CD4-positive, alpha-beta memory T cell (primary cell): ENCODE data around the gene TMEM45A. TPM values are rescaled to one million over a fixed set of nuclear protein-coding genes. Genes with fewer than 3 reads are reported as not detected.
"Not testable (repeated sequence)": the region's sequence is repeated elsewhere in the genome, so short reads cannot be mapped to it uniquely, and the experiment has no call there.

Experiments
- CTCF ChIA-PET: fragments of 350-600 bp; sonication (Branson Sonifier 250); formaldehyde crosslinking; loops from one replicate; lab custom pipeline; 2021; ENCODE audit warnings: inconsistent platforms; ENCODE audit not compliant: partially characterized antibody; lab: Charles Lee
- POLR2A ChIA-PET: fragments of 350-600 bp; sonication (Branson Sonifier 250); formaldehyde crosslinking; loops from one replicate; lab custom pipeline; 2021; ENCODE audit not compliant: partially characterized antibody; lab: Charles Lee
- DNase-seq, 5 donors: peaks; one replicate each; pipeline versions ENCODE4 v3.0.0 to v3.0.0-alpha.2; 2020 to 2022; ENCODE audit warnings: mixed read lengths in 1 of 5
- H3K27ac ChIP-seq: one replicate; pipeline ENCODE4 v1.7.0; 2013; ENCODE audit warnings: low read depth, low read length
- H3K27me3 ChIP-seq: 2 replicates; pipeline ENCODE4 v1.7.0; 2013; ENCODE audit warnings: mild to moderate bottlenecking, low read length, moderate library complexity; ENCODE audit not compliant: insufficient read depth
- H3K36me3 ChIP-seq: 2 replicates; pipeline ENCODE4 v1.7.0; 2013; ENCODE audit warnings: mild to moderate bottlenecking, low read length, moderate library complexity; ENCODE audit not compliant: insufficient read depth
- H3K4me1 ChIP-seq: 2 replicates; pipeline ENCODE4 v1.7.0; 2013; ENCODE audit warnings: mild to moderate bottlenecking, low read length, moderate library complexity; ENCODE audit not compliant: insufficient read depth
- H3K4me3 ChIP-seq, 2 donors: one replicate each; pipeline ENCODE4 v1.7.0; 2013; ENCODE audit warnings: low read length in 2 of 2, mild to moderate bottlenecking in 1 of 2
- H3K9me3 ChIP-seq, 2 donors: one replicate each; pipeline ENCODE4 v1.7.0; 2013; ENCODE audit warnings: low read length in 2 of 2, control low read depth in 1 of 2; ENCODE audit not compliant: control insufficient read depth in 1 of 2
- H3K27ac Mint-ChIP-seq, 7 donors: one replicate each; pipeline ENCODE4 v1.8.0; 2020 to 2021; ENCODE audit warnings: mixed read lengths in 7 of 7, mild to moderate bottlenecking in 6 of 7, inconsistent platforms in 3 of 7, moderate library complexity in 3 of 7
- H3K27me3 Mint-ChIP-seq, 2 donors: one replicate each; pipeline ENCODE4 v1.8.0; 2020 to 2021; ENCODE audit warnings: mixed read lengths in 2 of 2
- H3K36me3 Mint-ChIP-seq, 2 donors: one replicate each; pipeline ENCODE4 v1.8.0; 2020 to 2021; ENCODE audit warnings: mixed read lengths in 2 of 2, inconsistent platforms in 1 of 2, mild to moderate bottlenecking in 1 of 2
- H3K4me1 Mint-ChIP-seq, 4 donors: one replicate each; pipeline ENCODE4 v1.8.0; 2020 to 2021; ENCODE audit warnings: mixed read lengths in 4 of 4, mild to moderate bottlenecking in 1 of 4
- H3K4me3 Mint-ChIP-seq, 8 donors: one replicate each; pipeline ENCODE4 v1.8.0; 2020 to 2021; ENCODE audit warnings: mixed read lengths in 8 of 8, mild to moderate bottlenecking in 7 of 8, moderate library complexity in 6 of 8, inconsistent platforms in 3 of 8
- H3K9me3 Mint-ChIP-seq, 8 donors: one replicate each; pipeline ENCODE4 v1.8.0; 2020 to 2021; ENCODE audit warnings: mixed read lengths in 8 of 8, mild to moderate bottlenecking in 5 of 8, inconsistent platforms in 3 of 8, moderate library complexity in 1 of 8
- intact Hi-C: fragments of 100-400 bp; cut with micrococcal nuclease; formaldehyde crosslinking; loops from one replicate; pipeline ENCODE4 v1.15.1; 2023
- polyA plus RNA-seq, 2 donors: library from polyadenylated mRNA; unstranded; fragments of 300-500 nt; fragmentation: Illumina TruSeq; gene quantifications; one replicate each; pipeline ENCODE4 v1.2.3, GENCODE V29; 2021
- total RNA-seq, 2 experiments: library from RNA; stranded (reverse); gene quantifications; one replicate each; pipeline ENCODE4 v1.2.3, GENCODE V29; 2021

The TMEM45A gene
- total and polyA plus RNA-seq, 4 experiments from 2014 or later: 0.23 TPM; not detected in 3

DNA sequence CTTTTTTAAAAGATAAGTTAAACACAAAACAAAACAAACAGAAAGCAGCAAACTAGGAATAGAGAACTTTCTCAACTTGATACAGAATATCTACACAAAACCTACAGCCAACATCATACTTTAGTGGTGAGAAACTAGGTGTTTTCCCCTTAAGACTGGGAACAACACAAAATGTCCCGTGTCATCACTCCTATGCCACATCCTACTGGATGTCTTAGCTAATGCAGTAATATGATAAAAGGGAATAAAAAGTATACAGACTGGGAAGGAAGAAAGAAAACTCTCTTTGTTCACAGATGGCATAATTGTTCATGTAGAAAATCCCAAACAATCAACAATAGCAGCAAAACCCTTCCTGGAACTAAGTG is 45.9 kb downstream of the TMEM45A start:
- Mint-ChIP-seq H3K27ac (no peak overlapping the region), H3K27me3 (peaks cover 2% of the 10 kb centered on the region in 2 donors), H3K4me1 (no peaks in the 10 kb centered on the region), H3K4me3 (no peak overlapping the region), H3K9me3 (no peaks in the 10 kb centered on the region), H3K36me3 (no peaks in the 10 kb centered on the region)
- ChIA-PET POLR2A (no interaction called here), CTCF (no interaction called here)
- no peaks in the 10 kb centered on the region for H3K4me1 ChIP-seq
- H3K36me3 ChIP-seq: no peaks in the 10 kb centered on the region
- intact Hi-C loops: no loop called here
- no peak overlapping the region for H3K27ac ChIP-seq
- no peak overlapping the region for H3K4me3 ChIP-seq
- DNase-seq: no peak
- H3K27me3 ChIP-seq: no peaks in the 10 kb centered on the region
- H3K9me3 ChIP-seq: no peaks in the 10 kb centered on the region

GRCh38 chr3:100540791-100541334 is 48.4 kb downstream of the TMEM45A start:
- Histone ChIP-seq H3K27me3 (no peaks in the 10 kb centered on the region), H3K4me1 (no peaks in the 10 kb centered on the region), H3K36me3 (no peaks in the 10 kb centered on the region), H3K27ac (no peak overlapping the region), H3K4me3 (no peak overlapping the region), H3K9me3 (no peaks in the 10 kb centered on the region)
- CTCF ChIA-PET: no interaction called here
- no peak for DNase-seq
- intact Hi-C loops: no loop called here
- H3K27me3 Mint-ChIP-seq: peaks cover 5 to 7% of the 10 kb centered on the region in 2 donors
- H3K27ac Mint-ChIP-seq: no peak overlapping the region
- H3K36me3 Mint-ChIP-seq: no peaks in the 10 kb centered on the region
- H3K4me3 Mint-ChIP-seq: no peak overlapping the region
- no peaks in the 10 kb centered on the region for H3K9me3 Mint-ChIP-seq
- no peaks in the 10 kb centered on the region for H3K4me1 Mint-ChIP-seq
- POLR2A ChIA-PET: no interaction called here

GRCh38 chr3:100541428-100541827 is 49.0 kb downstream of the TMEM45A start:
- H3K4me3 Mint-ChIP-seq, H3K9me3 ChIP-seq, H3K4me1 ChIP-seq, H3K27me3 ChIP-seq, DNase-seq, H3K27ac Mint-ChIP-seq, CTCF ChIA-PET, H3K27ac ChIP-seq, H3K36me3 Mint-ChIP-seq, H3K4me1 Mint-ChIP-seq, H3K9me3 Mint-ChIP-seq, H3K4me3 ChIP-seq, intact Hi-C loops, POLR2A ChIA-PET, H3K36me3 ChIP-seq: not testable (repeated sequence)
- peaks cover 8 to 11% of the 10 kb centered on the region in 2 donors for H3K27me3 Mint-ChIP-seq

GRCh38 chr3:100545371-100545770 is 53.0 kb downstream of the TMEM45A start:
- no peaks in the 10 kb centered on the region for H3K9me3 ChIP-seq
- no peak for DNase-seq
- POLR2A ChIA-PET: no interaction called here
- no peaks in the 10 kb centered on the region for H3K36me3 Mint-ChIP-seq
- no peaks in the 10 kb centered on the region for H3K36me3 ChIP-seq
- intact Hi-C loops: no loop called here
- no peak overlapping the region for H3K27ac Mint-ChIP-seq
- H3K9me3 Mint-ChIP-seq: peaks cover 0 to 3% (median 0%) of the 10 kb centered on the region in 8 donors
- peaks cover 14 to 17% of the 10 kb centered on the region in 2 donors for H3K27me3 Mint-ChIP-seq
- H3K27ac ChIP-seq: no peak overlapping the region
- no peaks in the 10 kb centered on the region for H3K27me3 ChIP-seq
- H3K4me3 ChIP-seq: no peak overlapping the region
- CTCF ChIA-PET: no interaction called here
- H3K4me3 Mint-ChIP-seq: no peak overlapping the region
- H3K4me1 ChIP-seq: no peaks in the 10 kb centered on the region
- H3K4me1 Mint-ChIP-seq: no peaks in the 10 kb centered on the region

GRCh38 chr3:100546020-100546744 is 53.8 kb downstream of the TMEM45A start:
- Histone ChIP-seq H3K36me3 (no peaks in the 10 kb centered on the region), H3K27ac (no peak overlapping the region), H3K4me3 (no peak overlapping the region), H3K4me1 (no peaks in the 10 kb centered on the region), H3K9me3 (no peaks in the 10 kb centered on the region), H3K27me3 (no peaks in the 10 kb centered on the region)
- Mint-ChIP-seq H3K4me3 (no peak overlapping the region), H3K9me3 (peaks cover 0 to 3% (median 0%) of the 10 kb centered on the region in 8 donors), H3K4me1 (no peaks in the 10 kb centered on the region), H3K27me3 (peaks cover 14 to 18% of the 10 kb centered on the region in 2 donors), H3K27ac (no peak overlapping the region), H3K36me3 (no peaks in the 10 kb centered on the region)
- intact Hi-C loops: no loop called here
- ChIA-PET POLR2A (no interaction called here), CTCF (no interaction called here)
- no peak for DNase-seq

- H3K4me1 ChIP-seq: no peaks in the 10 kb centered on the region
- POLR2A ChIA-PET: no interaction called here
- Mint-ChIP-seq H3K4me3 (no peak overlapping the region), H3K4me1 (no peaks in the 10 kb centered on the region), H3K27ac (no peak overlapping the region), H3K9me3 (peaks cover 0 to 3% (median 0%) of the 10 kb centered on the region in 8 donors), H3K27me3 (peaks cover 14 to 18% of the 10 kb centered on the region in 2 donors), H3K36me3 (no peaks in the 10 kb centered on the region)
- H3K4me3 ChIP-seq: no peak overlapping the region
- intact Hi-C loops: no loop called here
- DNase-seq: no peak
- H3K36me3 ChIP-seq: no peaks in the 10 kb centered on the region
- H3K9me3 ChIP-seq: no peaks in the 10 kb centered on the region
- H3K27me3 ChIP-seq: no peaks in the 10 kb centered on the region
- CTCF ChIA-PET: no interaction called here
- H3K27ac ChIP-seq: no peak overlapping the region
Observed at GRCh38 chr3:100548053-100548452, 55.6 kb downstream of the TMEM45A start.

DNA sequence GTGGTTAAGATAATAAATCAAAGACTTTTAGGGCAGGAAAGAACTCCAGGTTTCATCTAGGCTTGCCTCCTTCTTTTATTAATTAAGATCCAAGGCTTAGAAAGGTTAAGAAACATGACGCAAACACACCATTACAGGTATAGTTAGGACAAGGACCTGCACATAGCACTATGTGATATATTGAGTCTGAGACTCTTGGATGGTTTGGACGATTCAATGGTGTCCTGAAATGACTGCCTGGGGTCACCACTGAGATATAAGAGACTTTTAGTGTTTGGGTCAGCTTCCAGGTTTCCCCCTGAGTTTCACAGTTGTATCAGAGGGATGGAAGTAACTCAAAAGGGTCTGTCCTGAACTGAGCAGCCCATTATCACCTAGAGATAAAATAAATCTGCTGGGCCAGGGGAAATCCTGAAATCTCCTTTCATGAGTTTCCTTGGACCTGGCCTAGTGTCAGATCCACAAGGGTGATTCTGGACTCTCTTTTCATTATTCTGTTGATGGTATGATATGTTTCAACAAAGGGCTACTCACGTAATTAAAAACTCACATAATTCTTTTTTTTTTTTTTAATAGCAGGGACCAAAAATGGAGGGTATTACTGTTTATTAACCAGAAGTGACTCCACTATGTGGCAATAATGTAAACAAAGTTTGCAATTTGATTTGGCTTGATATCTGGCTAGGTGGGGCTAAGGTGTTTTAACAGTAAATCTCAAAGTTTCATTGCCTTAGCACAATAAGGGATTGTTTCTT is 61.4 kb downstream of the TMEM45A start:
- no peak for DNase-seq
- intact Hi-C loops: no loop called here
- no peaks in the 10 kb centered on the region for H3K36me3 ChIP-seq
- peaks cover 1 to 5% of the 10 kb centered on the region in 2 donors for H3K27me3 Mint-ChIP-seq
- H3K9me3 Mint-ChIP-seq: peaks cover 0 to 3% (median 0%) of the 10 kb centered on the region in 8 donors
- ChIA-PET CTCF (no interaction called here), POLR2A (no interaction called here)
- H3K9me3 ChIP-seq: no peaks in the 10 kb centered on the region
- no peaks in the 10 kb centered on the region for H3K4me1 Mint-ChIP-seq
- H3K4me3 Mint-ChIP-seq: no peak overlapping the region
- H3K4me3 ChIP-seq: no peak overlapping the region
- H3K27ac ChIP-seq: no peak overlapping the region
- H3K36me3 Mint-ChIP-seq: no peaks in the 10 kb centered on the region
- no peaks in the 10 kb centered on the region for H3K4me1 ChIP-seq
- H3K27me3 ChIP-seq: no peaks in the 10 kb centered on the region
- no peak overlapping the region for H3K27ac Mint-ChIP-seq
